HG03521 (cell line): ENCODE data around the gene ASXL3.

Source experiments
- ATAC-seq: cut with Tn5 transposase; IDR thresholded peaks from one replicate; pipeline ENCODE4 v1.9.1; 2021; ENCODE audit warnings: mild to moderate bottlenecking, moderate library complexity; ENCODE audit not compliant: unreplicated experiment

ASXL3 gene

DNA sequence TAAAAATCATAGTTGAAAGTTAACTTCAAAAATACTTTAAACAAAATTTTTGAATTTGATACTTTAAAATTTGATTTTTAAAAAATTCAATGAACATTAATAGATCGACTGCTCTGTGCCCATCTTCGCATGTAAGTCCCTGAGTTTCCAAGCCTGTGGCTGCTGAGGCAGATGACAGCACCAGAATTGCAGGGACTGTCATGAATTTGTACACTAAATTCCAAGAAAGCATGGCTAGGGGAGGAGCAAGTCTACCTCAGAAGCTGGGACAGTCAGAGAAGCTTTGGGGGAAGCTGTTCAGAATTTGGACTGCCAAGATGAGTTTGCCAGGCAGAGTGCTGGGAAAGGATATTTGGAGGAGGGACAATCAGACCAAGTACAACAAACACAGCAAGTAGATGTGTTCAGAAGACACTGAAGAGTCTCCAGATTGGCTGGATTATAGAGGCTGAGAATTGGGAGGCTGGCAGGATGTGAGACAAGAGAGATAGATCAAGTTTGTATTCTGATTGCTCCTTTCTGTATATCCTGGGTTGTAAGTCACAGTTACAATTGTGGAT, 79.0 kb downstream of the ASXL3 start:
- no peak for ATAC-seq

DNA sequence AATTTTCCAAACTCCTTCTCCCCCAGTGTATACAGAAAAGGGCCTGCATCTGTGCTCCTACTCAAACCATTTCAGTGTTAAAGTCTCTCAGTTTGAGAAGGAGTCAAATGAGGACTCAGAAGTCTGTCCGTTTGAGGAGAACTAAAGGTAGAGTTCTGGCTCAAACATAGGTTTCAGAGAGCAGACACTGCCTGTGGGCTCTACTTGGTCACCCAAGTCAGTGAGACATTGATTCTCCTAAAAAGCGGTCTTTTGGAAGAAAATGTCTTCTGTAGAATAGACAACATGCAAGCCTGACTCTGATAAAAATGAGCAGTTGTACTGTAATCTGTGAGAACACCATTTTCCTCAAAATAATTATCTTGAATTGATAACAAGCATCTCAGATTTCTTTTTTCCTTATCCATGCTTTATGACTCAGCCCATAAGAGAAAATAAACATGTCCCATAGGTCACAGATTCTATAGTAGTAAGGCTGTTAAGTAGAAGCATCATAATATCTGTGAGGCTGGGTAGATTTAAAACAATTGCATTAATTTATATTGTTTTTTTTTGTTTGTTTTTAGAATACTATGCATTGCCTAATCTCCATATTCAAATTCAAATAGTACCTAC, 82.8 kb downstream of the ASXL3 start:
- no peak for ATAC-seq

GRCh38 chr18:33664241-33664874, 86.3 kb downstream of the ASXL3 start:
- no peak for ATAC-seq

DNA sequence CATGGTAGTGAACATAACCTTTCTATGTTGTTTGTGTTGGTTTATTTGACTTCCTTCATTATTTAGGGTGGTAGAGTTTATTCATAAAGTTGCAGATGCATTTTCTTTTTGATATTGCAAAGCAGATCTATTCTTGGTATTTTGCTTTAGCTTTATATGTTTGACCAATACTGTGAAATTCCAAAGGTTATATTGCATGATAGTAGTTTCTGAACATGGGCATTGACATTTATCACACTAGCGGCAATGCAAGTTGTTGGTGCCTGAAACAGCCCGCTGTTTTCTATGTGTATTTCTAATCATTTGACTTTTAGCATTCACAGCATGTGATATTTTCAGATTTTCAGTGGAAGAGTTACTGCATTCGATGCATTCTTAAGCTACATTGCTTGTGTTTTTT, 87.2 kb downstream of the ASXL3 start:
- no peak for ATAC-seq

DNA sequence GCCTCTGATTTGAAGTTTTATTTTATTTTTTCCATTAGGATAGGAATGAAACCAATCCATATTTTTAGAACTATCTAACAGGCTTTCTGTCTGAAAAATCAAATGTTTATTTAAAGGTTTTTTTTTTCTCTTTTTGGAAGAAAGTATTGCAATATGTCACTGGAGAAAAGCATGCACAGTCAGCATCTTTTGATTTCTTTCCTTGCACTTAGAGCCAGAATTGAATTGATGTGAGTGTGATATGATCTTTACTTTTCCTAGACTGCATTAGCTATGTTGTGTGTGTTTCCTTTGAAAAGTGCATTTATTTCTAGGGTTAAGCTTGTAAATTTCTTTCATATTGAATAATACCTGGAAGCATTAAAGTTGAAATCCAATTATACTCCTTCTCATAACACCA, 87.6 kb downstream of the ASXL3 start:
- ATAC-seq, result no peak

GRCh38 chr18:33666915-33667314, 88.9 kb downstream of the ASXL3 start:
- ATAC-seq, result no peak

- ATAC-seq, result no peak
Measured at GRCh38 chr18:33669589-33669988, 91.6 kb downstream of the ASXL3 start.

DNA sequence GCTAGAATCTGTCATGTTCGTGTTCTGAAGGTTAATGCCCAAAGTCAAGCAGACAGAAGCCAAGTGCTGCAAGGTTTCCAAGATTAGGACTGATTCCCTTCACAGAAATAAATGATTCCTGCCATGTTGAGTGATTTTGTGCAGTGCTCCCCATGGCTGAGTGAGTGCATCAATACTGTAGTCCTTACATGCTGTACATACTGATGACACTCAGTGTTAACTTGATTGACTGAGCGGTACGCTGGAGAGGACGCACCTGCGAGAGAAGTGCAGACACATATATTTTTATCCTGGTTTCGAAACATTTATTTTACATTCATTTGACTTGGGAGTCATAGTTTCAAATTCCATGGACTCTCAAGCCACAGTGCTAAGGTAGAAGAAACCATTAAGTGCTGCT, 92.0 kb downstream of the ASXL3 start:
- ATAC-seq, result no peak

GRCh38 chr18:33673689-33674088, 95.7 kb downstream of the ASXL3 start:
- ATAC-seq, result no peak

GRCh38 chr18:33676593-33676992, 98.6 kb downstream of the ASXL3 start:
- no peak for ATAC-seq

- ATAC-seq, result no peak
Measured at GRCh38 chr18:33677891-33678290, 99.9 kb downstream of the ASXL3 start.

- ATAC-seq, result no peak
Measured at GRCh38 chr18:33682436-33682835, 104.4 kb downstream of the ASXL3 start.

DNA sequence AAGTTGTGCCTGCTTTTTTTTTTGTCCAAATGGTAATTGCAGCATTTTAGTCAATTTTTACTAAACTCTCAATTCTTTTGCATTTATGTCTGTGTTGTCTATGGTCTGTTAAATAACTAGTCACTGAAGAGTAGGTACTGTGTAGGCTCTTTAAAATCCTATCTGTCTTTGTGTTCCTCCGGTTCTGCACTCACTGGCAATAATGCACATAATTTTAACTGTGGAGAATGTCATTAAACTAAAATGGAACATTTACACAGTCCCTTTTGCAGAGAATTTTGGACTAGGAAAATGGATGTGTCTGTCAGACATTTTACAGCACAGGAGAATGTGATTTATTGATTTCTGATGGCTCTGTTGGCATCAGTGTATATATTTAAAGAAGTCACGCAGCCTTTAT, 116.6 kb downstream of the ASXL3 start:
- ATAC-seq, result no peak

- no peak for ATAC-seq
Measured at GRCh38 chr18:33696332-33697162, 118.5 kb downstream of the ASXL3 start.

GRCh38 chr18:33697498-33697897, 119.5 kb downstream of the ASXL3 start:
- ATAC-seq, result no peak

GRCh38 chr18:33699372-33699771, 121.4 kb downstream of the ASXL3 start:
- ATAC-seq, result no peak

DNA sequence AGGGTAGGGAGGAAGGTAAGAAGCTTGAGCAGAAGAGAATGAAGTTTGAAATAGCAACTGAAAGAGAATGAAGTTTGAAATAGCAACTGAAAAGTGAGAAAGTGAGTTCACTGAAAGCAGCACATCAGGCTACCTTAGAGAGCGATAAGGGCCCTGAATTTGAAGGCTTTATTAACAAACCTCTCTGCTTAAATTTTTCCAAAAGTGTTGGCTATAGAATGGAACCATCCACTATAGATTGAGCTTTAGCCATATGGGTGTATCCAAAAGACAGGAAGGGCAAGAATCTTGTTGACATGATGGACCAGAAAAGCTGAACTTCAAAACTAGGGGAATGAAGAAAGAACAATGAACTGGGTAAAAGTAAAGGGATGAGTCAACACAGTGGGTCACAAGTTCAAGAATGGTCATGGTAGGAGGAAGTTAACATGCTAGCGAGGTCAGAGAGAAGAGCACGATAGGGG, 122.5 kb downstream of the ASXL3 start:
- ATAC-seq, result peak; percentile 84

DNA sequence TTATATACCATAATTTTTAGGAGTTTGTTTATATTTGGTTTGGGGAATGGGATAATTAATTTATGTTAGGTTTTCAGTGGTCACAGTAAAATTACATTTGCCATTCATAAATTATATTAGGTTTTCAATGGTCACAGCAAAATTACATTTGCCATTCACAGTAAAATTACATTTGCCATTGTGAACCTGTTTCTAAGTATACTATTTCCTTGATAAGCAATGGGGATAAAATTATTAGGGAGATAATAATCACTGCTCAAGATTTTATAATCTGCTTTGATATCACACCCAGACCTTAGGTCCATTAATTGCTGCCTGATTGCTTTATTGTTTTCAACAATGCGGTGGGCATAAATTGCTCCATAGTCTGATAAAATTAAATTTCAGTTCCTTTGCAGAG, 124.6 kb downstream of the ASXL3 start:
- no peak for ATAC-seq

DNA sequence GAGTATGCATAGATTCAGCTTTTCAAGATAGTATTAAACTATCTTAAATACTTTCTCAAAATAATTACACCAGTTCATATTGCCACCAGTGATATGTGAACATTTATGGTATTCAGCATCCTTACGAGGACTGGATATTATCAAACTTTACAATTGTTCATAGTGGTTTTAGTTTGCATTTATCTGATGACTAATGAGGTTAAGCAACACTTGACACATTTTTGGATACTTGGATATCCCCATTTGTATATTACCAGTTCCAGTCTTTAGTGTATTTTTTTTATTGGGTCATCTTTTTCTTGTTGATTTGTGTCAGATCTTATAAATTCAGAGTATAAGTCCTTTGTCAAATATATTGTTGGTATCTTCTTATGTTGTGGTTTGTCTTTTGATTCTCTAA, 128.4 kb downstream of the ASXL3 start:
- ATAC-seq, result no peak

- no peak for ATAC-seq
Measured at GRCh38 chr18:33708876-33709275, 130.9 kb downstream of the ASXL3 start.

- no peak for ATAC-seq
Measured at GRCh38 chr18:33710269-33710668, 132.2 kb downstream of the ASXL3 start.

DNA sequence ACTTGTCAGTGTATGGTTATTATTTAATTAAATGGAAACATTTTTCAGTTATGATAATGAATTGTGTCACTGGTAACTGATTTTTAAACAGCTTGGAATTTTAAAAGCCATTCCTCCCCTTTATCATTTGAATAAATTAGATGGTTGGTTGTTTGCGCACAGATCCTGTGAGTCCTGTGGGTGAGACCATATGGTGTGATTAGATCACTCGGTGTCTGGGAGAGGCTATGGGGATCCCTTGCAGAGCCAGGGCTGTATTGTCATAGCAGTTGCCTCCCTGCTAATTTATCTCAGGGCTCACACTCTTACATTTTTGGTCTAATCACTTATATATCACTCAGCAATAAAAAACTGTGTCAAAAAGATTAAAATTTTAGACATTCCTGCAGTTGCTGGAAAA, 133.5 kb downstream of the ASXL3 start:
- ATAC-seq, result no peak
